ENCODE results near the gene CPXM2.

CPXM2 gene

DNA sequence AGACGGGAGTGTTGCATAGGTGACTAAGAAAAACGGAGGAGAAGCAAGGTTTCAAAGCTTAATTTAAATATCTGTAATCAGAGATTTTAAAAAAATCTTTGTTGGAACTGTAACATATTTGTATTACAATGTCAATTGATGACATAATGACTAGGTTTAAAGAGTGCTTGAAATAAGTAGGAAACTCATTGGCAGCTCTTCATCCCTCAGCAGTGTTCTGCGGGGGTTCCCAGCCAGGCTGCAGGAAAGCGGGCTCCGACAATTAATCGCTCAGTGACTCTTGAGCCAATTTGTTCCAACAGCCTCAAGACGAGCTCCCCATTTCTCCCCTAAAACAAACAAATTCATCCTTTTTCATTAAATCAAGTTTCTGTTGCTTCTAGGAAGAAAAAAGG is 22.6 kb downstream of the CPXM2 start:
- DNase-seq (ENCODE audit: low spot score) = no peak

DNA sequence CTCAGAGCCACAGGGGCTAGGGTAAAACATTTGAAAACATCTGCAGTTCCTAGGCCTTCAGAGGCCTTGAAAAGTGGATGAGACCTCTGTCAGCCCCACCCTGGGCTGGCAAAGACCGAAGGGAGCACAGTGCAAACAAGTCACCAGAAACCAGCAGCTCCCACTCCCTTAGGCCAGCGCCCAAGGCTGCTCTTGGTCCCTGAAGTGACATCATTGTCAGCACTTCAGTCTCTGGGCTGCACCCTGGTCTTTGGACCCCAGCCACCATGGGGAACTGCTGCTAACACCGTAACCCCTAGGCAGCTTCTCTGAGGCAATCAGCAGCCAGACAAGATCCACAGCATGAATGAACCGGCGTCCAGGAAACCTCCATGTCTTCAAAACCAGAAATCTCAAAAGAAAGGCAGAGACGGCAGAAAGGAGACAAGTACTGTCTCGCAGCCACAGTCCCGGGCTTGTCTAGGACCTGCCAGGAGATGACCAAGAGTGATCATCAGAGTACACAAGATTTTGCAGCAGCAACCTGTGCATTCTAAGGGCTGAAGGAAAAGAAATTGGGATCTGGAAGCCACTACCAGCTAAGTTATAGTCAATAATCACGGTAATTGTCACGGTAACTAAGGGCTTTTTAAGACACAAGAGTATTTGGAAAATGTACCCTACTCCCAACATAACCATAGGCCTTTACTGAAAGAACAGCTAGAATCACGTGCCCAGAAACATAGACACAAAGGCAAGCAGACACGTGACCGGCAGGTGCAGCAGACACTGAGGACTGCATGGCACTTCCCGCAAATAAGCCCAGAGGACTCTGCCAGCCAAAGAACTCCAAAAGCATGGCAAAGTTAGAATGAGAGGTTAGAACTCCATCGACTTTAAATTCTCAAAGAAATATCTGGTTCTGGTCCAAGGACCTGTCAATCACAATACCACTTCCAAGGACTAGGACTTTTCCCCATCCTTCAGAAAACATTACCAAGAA is 23.3 kb downstream of the CPXM2 start:
- no peak for DNase-seq (ENCODE audit: low spot score)

DNA sequence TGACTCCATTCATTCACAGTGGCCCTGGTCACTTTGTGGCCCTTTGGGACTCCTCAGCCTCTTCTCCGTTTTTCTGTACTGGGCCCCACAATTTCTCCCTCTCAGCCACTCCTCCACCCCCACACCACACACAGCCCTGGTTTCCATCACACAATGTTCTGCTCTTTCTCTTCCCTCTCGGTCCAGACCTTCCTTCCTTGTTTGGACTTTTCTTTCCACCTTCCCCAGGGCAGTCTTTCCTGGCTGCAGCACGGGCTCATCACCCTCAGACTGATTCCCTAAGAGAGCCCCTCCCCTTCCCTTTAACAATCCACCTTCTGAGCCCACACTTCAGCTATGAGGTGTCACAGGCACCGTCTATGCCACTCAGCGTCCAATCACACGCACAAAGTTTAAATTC is 25.7 kb downstream of the CPXM2 start:
- no peak for DNase-seq (ENCODE audit: low spot score)

DNA sequence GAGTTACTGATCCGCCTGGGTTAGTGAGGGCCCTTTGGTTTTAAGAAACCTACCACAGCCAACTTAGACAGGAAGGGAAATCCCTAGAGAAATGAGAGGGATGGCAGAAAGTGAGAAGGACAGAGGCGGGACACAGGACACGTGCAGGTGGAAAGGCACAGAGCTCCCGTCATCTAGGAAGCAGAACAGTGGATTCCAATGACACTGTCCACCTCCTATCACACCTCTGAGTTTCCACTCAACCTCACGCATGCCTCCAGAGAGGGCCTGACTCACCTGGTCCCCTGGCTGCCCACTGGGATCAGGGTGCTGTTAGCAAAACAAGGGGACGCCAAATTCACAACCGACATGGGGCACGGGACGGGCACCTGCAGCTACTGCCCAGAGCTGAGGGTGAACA is 26.3 kb downstream of the CPXM2 start:
- DNase-seq (ENCODE audit: low spot score) = no peak

DNA sequence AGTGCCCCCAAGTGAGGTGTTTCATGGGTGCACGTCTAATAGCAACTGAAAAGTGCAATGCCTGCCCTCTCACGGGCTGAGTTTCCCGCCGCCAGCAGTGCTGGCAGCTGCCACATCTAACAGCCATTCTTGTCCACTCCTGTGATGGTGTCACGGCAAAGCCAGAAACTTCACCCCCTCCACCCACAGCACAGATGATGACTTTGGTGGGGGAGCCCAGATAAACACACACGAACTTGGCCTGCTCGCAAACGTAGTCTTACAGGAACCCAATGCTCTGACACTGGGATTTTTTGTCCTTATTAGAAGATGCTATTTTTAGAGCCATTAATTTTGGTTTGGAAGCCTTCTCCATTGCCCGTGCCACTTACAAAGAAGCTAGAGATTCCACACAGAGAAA is 26.7 kb downstream of the CPXM2 start:
- DNase-seq (ENCODE audit: low spot score) = no peak

DNA sequence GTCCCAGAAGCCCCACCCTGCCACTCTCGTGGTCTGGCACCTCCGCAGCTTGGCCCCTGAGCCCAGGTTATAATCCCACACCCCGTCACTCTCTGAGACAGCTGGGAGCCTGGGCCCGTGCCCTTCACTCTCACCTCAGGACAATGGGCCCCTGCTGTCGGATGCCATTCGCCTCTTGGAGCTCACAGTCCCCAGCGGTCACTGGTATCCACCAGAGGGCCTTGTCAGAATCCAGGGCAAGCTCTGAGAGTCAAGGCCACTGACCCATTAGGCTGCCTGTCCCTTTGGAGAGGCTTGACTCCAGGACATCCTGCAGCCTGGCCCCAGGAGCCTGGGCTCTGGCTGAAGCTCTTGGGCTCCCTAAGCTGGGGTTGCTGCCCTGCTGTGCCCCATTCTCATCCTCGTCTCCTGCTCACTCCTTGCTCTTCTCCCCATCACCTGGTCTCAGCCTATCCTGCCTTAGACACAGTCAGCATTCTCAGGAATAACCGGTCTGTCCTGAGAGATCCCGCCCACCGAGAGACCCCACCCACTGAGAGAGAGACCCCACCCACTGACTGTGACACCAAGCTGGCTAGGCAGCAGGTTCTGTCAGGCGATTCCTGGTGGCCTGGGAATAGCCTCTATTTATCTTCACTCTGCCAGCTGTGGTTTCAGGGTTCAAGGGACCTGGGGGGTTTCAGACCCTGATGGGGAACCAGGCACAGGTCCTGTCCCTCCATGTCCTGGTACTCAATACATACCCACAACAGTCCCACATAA is 27.7 kb downstream of the CPXM2 start:
- DNase-seq (ENCODE audit: low spot score) = no peak

DNA sequence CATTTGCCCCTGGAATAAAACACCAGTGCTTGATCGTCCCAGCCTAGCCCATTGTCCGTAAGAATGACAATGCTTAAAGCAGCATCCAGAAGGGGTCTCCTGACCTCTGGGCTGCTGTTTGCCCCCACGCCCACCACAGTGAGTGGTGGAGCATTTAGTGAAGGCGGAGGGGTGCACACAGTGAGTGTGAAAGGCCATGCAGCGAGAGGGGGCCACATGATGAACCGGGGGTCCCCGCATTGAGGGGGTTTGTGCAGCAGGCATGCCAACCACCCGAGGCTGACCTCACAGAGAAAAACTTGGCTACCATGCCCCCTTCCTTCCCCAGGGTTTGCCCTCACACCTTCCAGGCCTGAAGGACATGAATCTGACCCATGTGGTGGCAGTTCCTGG is 28.4 kb downstream of the CPXM2 start:
- no peak for DNase-seq (ENCODE audit: low spot score)

DNA sequence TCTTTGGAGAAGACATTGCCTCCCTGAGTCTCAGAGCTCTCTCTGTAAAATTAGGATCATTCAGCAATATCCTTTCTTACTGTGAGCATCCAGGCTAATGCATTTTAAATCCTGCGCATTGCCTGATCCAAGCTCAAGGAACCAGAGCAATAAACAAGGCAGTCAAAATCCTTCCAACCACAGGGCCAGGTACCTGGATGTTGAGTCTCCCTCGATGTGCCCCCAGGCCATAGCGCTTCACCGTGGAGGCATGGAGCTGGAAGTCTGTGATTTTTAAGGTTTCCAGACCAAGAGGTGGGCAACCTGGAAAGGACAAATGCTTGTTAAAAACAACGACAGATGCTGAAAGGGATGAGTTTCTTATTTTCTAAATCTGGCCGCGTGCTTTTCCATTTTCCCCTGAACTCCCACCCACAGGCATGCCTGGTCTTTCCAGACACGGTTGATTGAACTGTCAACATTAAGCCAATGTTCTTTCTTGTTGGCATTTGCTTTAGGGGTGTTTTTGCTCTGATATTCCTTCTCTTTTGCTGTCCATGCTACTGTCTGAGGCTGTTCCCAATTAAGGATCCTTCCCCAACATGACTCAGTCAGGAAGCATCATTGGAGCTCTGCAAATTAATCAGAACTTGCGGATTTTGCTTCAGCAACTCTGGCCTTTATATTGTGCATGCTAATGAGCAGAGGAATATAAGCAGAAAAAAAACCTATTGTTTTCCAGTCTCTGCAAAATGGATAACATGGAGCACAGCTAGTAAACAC is 29.0 kb downstream of the CPXM2 start:
- DNase-seq (ENCODE audit: low spot score) = no peak

DNA sequence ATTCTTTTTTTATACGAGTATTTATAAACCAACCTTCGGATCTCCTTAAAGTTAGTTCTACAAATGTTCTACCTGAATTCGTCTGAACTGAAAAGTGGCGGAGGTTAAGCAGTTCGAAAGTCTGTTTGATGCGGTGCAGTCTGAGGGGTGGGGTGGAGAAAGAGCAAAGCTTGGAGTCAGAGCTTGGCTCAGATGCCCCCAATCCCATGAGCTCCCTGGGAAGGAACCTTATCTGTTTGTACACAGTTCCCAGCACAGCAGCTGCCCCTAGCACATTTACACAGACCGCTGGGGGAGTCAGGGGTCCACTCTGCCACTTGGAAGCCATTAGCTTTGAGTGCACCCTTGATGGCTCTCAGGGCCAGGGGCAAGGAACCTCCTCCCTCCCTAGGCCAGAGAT is 30.8 kb downstream of the CPXM2 start:
- DNase-seq (ENCODE audit: low spot score) = no peak

DNA sequence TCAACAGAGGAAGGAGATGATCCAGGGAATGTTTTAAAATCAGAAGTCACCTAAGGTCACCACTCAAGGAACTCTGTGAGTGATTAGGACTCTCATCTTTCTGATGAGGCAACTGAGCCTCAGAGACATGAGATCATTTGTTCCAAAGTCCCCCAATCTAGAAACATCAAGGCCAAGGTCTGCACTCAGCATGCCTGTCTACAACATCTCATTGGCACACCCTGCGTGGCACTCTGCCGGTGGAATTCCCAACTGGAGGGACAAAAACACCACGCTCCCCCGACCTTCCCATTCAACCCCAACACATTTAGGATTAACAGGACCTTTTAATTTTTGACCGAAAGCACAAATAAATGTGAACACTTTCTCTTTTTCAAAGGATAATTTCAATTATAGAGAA is 31.4 kb downstream of the CPXM2 start:
- DNase-seq (ENCODE audit: low spot score) = no peak

DNA sequence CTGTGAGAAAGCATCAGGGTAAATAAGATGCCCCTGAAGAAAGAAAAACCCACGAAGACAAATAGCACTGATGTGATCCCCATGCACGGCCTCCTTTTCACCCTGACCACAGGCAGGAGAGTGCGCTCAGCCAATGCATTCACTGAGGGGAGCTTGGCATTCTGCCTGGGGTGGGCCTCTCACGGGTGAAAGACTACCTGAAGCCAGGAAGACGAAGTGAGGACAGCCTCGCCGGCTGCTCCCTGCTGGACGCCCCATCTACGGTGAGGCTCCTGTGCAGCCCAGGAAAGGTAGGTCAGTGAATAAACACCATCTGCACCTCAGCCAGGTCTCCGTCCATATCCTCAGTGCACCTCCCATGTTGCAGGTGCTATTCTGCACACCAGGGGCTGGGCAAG is 32.0 kb downstream of the CPXM2 start:
- DNase-seq (ENCODE audit: low spot score) = no peak

DNA sequence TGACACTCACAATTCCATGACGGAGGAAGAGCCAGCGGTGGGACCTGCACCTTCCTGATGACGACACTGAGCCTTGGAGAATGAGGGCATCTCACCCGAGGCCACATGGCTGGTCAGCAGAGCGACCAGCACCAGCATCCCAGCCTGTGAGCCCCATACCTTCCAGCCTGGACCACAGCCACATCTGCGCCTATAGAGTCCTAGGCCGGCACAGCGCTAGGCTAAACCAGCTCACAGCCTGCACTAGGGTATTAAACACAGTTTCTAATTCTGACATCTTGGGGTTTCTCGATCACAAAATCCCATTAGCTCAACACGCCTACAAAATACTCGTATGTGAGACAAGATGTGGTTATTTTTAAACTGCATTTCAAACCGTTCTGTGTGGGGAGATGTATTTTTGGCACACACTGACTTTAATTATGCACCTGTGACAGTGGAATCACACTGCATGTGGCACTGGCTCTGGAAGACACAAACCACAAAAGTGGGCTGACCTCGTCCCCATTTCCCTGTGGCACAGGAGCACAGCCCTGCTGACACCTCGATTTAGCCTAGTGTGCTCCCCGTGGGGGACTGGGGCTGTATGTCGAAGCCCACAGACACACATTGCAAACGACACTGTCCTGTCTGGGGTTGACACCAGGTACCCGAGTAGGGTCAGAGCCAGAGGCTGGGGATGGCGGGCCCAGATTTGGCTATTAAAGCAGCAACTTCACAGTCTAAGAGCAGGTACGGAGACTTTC is 32.5 kb downstream of the CPXM2 start:
- DNase-seq (ENCODE audit: low spot score) = no peak

DNA sequence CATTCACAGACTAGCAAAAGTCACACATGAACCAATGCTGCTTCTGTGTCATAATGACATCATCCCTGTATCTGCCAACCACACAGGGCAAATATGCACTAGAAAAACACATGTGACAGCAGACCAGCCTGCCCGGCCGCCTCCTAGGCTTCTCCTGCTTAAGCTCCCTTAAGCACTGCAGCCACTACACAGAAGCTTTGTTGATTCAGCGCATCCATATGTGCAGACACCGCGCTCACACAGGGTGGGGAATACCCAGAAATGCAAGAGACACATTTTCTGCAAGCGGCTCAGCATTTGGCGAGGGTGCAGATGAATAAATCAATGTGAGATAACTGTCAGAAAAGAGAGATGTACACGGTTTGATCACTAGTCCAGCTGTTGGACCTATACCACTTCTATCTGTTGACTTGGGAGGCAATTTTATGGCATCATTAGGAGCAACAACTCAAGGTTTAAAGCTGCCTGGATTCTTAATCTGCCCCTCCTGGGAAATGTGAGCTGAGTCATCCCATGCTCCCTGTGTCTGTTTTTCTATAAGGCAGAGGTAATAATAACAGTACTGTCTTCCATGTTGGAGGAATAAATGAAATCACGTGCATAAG is 33.4 kb downstream of the CPXM2 start:
- DNase-seq (ENCODE audit: low spot score) = no peak

DNA sequence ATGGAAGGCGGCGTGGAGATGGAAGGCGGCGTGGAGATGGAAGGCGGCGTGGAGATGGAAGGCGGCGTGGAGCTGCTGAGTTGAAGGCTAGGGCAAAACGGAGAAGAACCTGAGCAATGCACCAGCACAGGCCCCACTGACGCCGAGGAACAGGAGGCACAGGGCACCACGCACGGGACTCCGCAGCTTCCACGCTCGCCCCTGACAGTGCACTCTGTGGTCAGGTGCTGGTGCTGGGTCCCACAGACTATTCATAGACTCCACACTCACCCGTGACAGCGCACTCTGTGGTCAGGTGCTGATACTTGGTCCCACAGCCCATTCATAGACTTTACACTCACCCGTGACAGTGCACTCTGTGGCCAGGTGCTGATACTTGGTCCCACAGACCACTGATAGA is 34.0 kb downstream of the CPXM2 start:
- no peak for DNase-seq (ENCODE audit: low spot score)

DNA sequence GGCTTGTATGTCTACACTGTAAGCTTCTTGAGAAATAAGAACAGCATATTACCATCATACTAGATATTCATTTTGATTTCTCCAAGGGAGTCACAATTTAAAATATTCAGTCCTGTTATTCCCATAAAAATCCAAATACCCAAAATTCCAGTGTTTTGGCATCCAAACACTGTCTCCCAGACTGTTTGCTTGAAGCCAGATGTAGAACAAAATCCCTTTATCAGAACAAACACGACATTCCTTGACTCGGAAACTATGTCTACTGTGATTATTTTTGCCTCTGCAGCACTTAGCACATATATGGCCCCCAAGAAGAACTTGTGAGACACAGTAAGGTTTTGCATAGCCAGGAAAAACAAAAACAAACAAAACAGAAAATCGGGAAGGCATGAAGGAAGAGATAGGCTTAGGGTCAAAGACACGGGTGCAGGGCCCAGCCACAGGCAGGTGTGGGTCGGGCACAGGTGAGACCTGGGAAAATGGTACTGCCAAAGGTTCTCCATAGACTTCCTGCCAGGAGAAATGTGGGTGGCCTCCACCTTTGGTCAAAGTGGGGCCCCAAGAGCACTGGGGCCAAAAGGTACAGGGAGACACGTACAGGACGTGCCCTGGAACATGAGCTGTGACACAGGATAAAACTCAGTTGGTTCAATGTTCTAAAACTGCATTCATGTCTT is 36.5 kb downstream of the CPXM2 start:
- no peak for DNase-seq (ENCODE audit: low spot score)

DNA sequence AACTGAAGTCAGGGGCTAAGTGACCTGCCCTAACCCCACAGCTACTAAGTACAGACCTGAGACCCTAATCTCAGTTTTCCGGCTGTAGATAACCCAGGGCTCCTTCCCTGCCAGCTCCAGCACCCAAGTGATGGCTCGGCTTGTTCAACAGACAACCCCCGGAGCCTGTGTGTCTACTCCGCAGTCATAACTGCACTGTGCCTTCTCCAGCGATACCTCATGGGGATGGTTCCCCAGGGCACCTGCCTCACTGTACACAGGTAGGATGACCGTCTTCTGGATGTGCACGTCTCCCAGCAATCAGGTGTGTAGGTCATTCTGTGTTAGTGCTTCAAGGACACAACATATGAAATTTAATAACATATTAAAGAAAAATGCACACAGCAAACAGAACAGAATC is 37.1 kb downstream of the CPXM2 start:
- DNase-seq (ENCODE audit: low spot score) = no peak

DNA sequence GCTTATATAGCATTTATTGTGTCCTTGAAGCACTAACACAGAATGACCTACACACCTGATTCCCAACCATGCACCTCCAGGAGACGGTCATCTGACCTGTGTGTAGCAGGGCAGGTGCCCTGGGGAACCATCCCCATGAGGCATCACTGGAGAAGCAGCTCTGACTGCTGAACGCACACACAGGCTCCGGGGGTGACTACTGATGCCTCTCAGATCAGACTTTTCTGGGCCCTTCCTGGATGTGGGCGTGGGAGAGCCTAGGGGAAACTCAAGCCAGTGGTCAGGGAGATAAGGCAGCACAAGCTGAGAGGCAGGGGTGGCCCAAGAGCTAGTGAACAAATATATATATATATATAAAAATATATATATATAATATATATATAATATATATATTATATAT is 37.6 kb downstream of the CPXM2 start:
- DNase-seq (ENCODE audit: low spot score) = no peak

DNA sequence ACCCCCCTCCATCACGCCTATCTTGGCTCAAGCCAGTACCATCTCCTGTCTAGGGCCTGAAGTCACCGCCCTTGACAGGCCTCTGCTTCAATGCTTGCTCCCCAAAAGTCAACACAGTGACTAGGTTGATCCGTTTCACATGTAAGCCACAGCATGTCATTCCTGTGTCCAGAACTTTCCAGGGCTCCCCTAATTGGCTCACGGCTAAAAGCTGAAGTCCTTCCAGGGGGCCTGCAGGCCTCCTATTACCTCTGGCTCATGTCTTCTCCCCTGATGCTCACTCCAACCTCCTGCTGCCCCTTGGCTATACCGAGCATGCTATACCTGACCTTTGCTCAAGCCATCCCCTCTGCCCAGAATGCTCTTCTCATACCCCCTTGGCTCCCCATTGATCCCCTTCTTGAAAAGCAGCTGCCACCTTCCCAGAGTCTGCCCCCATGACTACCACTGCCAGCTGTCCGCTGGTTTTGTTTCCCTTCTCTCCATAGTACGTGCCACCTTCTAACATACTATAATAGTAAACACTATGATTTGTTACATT is 39.1 kb downstream of the CPXM2 start:
- DNase-seq (ENCODE audit: low spot score) = no peak

DNA sequence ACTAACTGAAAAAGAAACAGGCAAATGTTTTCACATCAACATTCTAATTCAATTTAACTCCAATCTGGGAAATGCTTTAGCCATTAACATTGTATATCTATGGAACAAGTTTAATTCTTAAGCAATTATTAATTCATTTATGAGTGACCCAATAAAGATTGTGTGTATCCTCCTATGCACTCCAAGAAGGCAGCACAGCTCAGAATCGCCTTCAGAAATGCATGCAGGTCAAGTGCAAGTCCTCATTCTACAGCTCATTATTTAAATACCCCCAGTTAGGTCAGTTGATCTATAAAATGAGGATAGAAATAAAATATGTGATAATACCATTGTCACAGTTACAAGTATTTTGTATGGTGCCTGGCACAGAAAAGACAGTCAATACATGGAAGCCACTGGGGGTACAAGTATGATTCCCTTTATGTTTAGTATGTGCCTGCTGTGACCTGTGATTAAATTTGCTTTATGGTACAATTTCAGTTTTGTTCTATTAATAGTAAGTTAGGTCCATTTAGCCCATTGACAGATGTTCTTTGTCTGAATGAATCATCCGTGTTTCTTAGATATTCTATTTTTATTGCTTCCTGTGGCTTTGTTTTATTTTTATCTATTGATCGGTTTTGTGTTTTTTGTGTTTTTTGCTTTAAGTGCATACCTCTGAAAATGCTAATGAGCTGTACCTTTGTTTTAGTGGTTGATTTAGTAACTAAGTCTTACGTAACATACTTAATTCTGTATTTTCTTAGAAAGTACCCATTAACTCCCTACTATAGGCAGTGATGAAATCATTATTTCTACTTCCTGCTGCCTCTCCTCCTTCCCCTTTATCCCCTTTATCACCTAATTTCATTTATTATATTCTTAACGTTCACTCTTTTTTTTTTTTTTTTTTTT is 42.8 kb downstream of the CPXM2 start:
- DNase-seq (ENCODE audit: low spot score) = no peak

Data from hepatic stellate cell (primary cell).